ENCODE measurements around the gene CXCL1.

CXCL1 gene

DNA sequence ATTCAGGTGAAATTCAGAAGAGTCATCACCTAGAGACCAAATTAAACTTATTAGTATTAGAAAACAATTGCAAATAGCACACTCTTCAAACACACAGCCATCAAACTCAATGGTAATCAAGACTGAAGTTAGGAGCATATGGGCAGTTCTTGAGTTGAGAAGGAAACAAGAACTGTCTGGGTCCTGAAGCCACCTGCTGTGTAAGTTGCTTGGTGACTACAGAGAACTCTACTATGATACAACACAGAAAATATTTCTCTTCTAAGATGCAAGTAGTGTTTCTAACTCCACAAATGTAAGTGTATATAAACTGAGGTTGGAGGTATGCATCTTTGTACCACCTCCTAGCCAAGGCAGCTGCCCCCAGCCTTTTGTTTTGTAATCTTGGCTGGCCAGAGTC, 16.4 kb upstream of the CXCL1 start:
- DNase-seq = no peak

DNA sequence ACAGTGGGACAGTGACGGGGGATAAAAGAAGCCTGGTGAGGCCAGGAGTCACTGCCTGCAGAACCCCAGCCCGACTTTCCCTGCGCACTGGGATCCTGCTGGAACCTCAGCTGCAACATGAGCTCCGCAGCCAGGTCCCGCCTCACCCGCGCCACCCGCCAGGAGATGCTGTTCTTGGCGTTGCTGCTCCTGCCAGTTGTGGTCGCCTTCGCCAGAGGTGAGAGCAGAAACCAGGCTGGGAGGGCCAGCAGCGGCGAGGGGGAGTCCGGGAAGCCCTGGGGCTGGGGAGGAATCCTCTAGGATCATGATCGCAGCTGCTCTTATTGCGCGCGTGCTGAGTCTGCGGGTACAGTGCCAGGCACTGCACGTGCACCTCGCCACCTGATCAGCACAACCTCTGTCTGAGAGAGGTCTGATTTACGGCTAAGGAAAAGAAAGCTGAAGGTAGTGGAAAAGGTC, 15.9 kb upstream of the CXCL1 start, which contains the start of gene PF4V1:
PF4V1 (plus strand) TSS at position 51 of the 459 bp plus-strand sequence; CDS start at position 118, 67 bp downstream.
- DNase-seq = no peak

DNA sequence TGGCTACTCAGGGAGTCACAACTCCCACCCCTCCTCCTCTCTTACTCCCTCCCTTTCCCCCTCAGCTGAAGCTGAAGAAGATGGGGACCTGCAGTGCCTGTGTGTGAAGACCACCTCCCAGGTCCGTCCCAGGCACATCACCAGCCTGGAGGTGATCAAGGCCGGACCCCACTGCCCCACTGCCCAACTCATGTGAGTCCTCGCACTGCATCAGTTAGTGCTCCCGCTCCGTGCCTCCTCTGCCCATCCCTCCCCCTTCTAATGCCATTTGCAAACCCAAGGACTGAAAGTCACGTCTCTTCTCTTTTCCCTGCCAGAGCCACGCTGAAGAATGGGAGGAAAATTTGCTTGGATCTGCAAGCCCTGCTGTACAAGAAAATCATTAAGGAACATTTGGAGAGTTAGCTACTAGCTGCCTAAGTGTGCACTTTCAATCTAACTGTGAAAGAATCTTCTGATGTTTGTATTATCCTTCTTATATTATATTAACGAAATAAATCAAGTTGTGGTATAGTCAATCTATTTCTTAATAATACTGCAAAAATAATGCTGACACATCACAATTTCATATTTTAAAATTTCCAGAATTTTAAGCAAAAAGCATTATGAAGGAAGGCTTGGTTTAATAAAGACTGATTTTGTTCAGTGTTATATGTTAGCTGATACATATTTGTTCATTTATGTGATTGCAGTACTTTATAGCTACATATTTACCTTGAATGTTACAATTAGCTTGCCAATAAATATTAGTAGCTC, 15.3 kb upstream of the CXCL1 start:
- no peak for DNase-seq

DNA sequence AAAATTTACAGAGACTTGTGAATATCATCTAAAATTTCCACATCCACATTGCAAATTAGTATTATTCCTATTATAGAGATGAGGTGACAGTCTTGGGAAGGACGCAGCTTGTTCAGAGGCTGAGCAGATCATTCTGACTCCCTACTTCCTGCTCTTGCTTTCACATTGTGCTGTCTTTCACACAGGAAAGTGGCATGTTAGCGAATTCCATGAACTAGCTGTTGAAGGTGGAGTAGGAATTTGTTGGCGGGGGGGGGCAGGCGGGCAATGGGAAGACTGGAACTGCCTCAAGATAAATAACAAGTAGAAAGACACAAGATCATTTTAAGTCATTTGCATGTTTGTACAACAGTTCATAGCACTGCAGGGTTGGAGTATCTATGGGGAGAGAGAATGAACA, 13.8 kb upstream of the CXCL1 start:
- DNase-seq = no peak

DNA sequence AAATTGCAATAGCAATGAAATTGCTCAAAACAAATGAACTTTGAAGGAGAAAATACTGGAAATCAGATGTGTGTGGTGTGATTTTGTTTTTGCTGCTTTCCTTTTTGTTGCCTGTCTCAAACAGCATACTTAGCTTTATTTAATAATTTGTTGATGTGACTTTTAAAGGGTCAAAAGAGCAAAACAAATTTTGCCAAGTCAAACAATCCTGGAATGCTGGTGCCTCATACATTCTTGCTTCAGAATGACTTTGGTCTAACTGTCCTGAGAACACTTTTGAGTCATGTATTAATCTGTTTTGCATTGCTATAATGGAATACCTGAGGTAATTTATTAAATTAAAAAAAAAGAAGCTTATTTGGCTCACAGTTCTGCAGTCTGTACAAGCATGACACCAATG, 12.7 kb upstream of the CXCL1 start:
- no peak for DNase-seq

- peak in 1 of 2 donors; percentile 28 for DNase-seq
Observed at GRCh38 chr4:73859614-73860088, 9.5 kb upstream of the CXCL1 start.

GRCh38 chr4:73860181-73860580, 9.0 kb upstream of the CXCL1 start:
- no peak for DNase-seq

DNA sequence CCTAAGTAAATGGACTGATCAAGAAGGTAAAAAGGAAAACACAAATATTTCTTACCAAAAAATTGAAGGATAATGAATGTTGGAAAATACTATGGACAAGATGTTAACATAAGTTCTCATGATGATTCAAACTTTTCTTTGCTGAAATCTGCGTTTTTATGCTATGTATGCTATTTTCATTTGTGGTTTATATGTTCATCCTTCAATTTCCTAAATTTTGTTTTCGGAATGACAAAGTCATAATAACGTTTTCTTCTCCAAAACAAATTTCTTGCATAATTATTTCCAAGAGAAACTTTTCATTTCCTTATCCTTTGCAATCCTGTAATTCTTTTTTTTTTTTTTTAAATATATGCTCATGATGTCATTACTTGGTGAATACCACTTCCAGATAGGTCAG, 8.3 kb upstream of the CXCL1 start:
- no peak for DNase-seq

DNA sequence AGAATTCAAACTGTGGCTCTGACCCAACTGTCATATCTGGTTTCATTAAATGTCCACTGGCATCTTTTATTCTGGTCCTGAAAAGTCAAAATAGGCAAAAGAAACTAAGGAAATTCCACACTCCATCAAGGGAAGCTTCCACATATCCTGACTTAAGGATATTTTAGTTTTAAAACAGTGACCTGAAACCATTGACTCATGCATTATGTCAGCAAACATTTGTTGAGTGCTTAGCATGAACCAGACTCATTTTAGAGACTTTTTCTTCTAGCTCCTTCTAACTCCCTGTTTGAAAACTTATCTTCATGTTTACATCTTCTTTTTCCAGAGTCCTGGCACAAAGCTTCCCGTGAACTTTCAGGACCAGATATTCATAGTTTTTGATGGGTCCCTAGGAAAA, 6.9 kb upstream of the CXCL1 start:
- DNase-seq = no peak

DNA sequence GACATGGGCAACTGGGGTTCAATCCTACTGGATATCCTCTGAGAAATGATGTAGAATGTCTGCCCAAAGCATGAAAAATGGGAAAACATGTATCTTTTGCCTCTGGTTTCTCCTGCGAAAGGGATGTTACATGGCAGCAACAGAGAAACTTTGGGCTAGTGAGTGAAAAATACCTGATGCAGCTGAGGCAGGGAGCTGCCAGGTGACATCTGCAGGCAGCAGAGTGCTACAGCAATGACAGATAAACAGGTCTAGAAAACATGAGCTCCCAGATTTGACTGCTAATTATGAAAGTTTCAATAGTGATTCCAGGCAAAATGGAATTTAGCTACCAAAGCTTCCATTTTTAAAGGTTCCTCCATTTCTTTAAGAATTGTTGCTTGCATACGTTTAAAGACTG, 4.8 kb upstream of the CXCL1 start:
- no peak for DNase-seq

- DNase-seq = no peak
Observed at GRCh38 chr4:73864961-73865360, 4.2 kb upstream of the CXCL1 start.

DNA sequence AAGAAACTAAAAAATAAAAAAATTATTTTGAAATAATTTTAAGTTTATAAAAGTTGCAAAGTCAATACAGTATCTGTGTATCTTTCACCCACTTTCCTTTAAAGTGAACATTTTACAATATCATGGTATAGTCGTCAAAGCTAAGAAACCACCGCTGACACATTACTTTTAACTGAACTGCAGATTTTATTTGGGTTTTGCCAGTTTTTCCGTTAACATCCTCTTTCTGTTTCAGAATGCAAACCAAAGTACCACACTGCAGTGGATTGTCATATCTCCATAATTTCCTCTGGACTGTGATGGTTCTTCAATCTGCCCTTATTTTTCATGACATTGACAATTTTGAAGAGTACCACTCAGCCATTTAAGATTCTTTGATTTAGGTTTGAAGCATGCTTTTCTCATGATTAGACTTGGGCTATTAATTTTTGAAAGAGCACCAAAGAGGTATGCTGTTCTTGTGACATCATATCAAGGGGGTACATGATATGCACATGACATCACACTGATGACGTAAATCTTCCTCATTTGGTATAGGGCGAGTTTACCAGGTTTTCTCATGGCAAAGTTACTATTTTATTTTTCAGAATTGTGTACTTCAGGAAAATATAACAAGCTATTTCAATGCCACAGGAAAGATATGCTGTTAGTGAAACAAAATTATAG, 3.6 kb upstream of the CXCL1 start:
- no peak for DNase-seq

- no peak for DNase-seq
Observed at GRCh38 chr4:73866246-73866645, 2.9 kb upstream of the CXCL1 start.

DNA sequence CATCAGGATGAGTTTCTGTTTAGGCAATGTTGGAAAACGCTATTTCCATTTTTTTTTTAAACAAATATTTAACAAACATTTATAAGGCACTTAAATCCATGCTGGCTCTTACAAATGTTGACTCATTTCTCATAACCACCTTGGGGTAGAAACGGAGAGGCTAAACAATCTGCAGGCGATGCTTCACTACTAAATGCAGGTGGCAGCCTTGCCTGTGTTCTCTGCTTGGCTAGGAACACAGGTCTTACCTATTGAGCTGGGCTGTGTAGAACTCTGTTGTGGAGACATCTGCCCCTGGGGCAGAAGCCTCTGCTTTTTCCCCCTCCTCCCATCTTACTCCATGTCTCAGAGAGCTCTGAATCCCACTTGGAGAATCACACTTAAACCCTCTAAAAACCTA, 1.4 kb upstream of the CXCL1 start:
- DNase-seq = no peak

DNA sequence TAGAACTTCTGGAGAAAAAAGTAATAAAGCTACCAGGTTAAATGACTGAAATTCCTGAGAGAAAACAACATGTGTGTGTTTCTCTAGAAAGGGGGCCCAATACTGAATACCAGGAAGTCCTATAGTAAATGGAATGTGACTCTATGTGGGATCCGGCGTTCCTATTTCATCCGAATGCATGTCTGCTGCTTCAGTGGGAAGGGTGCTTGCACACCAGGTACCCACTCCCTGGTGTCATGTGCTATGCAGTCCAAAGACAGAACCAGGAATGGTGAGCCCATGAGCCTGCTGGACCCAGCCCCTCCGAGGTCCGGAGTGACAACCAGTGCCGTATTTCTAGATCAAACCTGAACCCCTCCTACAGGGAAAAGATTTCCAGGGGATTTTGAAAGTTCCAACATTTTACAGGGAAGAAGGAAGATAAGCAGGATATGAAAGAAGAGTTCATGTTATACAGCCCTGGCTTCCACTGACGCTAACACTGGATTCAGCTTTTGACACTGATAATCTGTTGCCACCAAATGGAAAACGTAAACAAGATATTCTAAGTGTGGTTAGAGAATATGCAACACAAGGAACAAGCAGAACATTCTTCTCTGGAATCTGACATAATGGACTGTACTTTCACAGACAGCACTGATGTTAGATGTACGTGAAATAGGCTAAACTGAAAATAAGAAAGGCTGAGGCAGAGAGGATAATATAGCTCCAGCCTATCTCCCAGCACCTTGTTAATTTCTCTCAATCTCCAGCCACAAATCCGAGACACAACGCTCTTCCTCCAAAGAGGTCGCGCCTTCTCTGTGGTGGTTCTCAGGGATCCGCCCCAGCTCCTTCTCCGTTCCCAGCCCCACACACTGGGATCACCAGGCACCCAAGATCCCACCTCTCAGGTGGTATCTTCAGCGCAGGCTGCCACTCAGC, 725 bp upstream of the CXCL1 start:
- DNase-seq = no peak

GRCh38 chr4:73870260-73870659, 1.1 kb downstream of the CXCL1 start:
- DNase-seq = no peak

GRCh38 chr4:73870768-73871167, 1.6 kb downstream of the CXCL1 start:
- DNase-seq = no peak

DNA sequence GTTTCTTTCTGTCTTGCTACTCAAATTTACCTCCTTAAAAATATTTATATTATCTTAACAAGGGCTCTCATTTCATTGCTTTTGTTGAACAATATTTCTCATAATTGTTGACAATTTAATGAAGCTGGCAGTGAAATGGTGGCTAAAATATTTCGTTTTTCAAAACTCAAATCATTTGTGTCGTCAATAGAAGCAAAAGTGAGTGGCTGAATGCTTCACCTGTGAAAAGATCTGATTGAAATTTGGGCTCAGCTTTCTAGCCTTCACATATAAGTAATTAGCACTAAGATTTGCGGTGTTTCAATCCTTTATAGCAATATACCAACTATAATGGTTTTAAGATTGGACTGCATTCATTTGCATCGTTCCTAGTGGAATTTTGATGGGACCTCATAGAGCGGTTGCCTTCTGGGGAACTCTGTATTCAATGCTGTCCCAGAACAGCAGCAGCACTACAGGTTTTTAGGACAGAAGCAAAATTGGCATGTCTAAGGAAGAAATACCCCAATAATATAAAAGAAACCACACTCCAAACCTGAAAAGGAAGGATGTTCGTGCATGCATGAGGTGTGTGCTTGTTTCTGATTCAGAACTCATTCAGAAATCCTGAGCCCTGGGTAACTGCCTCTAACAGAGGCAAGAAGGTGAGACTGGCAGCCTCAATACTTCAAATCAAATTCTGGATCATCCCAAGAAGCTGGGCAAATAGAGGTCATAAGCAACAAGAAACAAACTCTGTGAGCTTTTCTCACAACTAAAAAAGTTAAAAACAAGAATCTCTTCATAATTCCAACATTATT, 2.5 kb downstream of the CXCL1 start:
- DNase-seq = no peak

- DNase-seq = peak in 1 of 2 donors; percentile 75
Observed at GRCh38 chr4:73872316-73873108, 3.3 kb downstream of the CXCL1 start.

GRCh38 chr4:73874386-73874785, 5.2 kb downstream of the CXCL1 start:
- no peak for DNase-seq

DNA sequence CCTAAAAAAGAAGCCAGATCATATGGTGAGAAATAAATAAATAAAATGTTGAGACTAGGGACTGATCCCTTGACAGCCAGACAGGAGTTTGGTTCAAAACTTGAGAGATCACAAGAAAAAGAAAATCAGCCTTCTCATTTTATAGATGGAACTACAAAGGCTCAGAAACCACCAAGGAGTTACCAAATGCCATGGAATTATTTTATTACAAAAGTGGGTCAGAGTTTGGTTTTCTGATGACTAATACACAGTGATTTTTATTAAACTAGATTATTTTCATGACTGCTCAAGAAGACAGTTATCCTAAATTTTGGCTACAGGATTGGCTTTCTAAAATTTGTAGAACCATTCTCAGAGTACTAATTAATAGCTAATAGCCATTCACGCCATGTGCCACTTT, 6.2 kb downstream of the CXCL1 start:
- no peak for DNase-seq

- peak in 1 of 2 donors; percentile 75 for DNase-seq
Observed at GRCh38 chr4:73883306-73883705, 14.1 kb downstream of the CXCL1 start.

All from bone marrow (tissue), 2 donors.